Stimulated activated CD8-positive, alpha-beta memory T cell treated with anti-CD3 and anti-CD28 coated beads, Interleukin-15, amount 100 ng/mL, for 1 hour (primary cell): Measurements from ENCODE around the gene ASB6.
"Not testable (repeated sequence)": the region's sequence is repeated elsewhere in the genome, so short reads cannot be mapped to it uniquely, and the experiment has no call there.

Source experiments
- DNase-seq: peaks from one replicate; pipeline ENCODE4 v3.0.0-alpha.2; 2020; ENCODE audit warnings: low read depth

ASB6 gene

GRCh38 chr9:129606161-129607026 lies 35.6 kb downstream of the ASB6 start:
- DNase-seq = no peak

- DNase-seq = no peak
Observed at GRCh38 chr9:129604766-129605163, 37.2 kb downstream of the ASB6 start.

- DNase-seq = no peak
Observed at GRCh38 chr9:129604056-129604765, 37.7 kb downstream of the ASB6 start.

- no peak for DNase-seq
Observed at GRCh38 chr9:129602598-129603415, 39.1 kb downstream of the ASB6 start.

- DNase-seq = no peak
Observed at GRCh38 chr9:129601082-129601674, 40.8 kb downstream of the ASB6 start.

GRCh38 chr9:129598089-129598596 lies 43.8 kb downstream of the ASB6 start:
- DNase-seq = no peak

- no peak for DNase-seq
Observed at GRCh38 chr9:129597355-129598088, 44.4 kb downstream of the ASB6 start.

- no peak for DNase-seq
Observed at GRCh38 chr9:129596541-129597331, 45.2 kb downstream of the ASB6 start.

- DNase-seq = no peak
Observed at GRCh38 chr9:129595903-129596540, 45.9 kb downstream of the ASB6 start.

GRCh38 chr9:129595311-129595741 lies 46.6 kb downstream of the ASB6 start:
- no peak for DNase-seq

GRCh38 chr9:129594632-129595031 lies 47.3 kb downstream of the ASB6 start:
- DNase-seq = no peak

- not testable (repeated sequence) for DNase-seq
Observed at GRCh38 chr9:129592790-129593189, 49.2 kb downstream of the ASB6 start.

GRCh38 chr9:129591916-129592315 lies 50.0 kb downstream of the ASB6 start:
- no peak for DNase-seq

GRCh38 chr9:129590466-129590865 lies 51.5 kb downstream of the ASB6 start:
- no peak for DNase-seq

- no peak for DNase-seq
Observed at GRCh38 chr9:129587487-129588262, 54.3 kb downstream of the ASB6 start.

- DNase-seq = no peak
Observed at GRCh38 chr9:129586685-129587084, 55.3 kb downstream of the ASB6 start.

- no peak for DNase-seq
Observed at GRCh38 chr9:129586245-129586644, 55.7 kb downstream of the ASB6 start.

- DNase-seq = no peak
Observed at GRCh38 chr9:129585352-129585751, 56.6 kb downstream of the ASB6 start.
